SU-DHL-6 (cell line): ENCODE measurements around the gene FKBP15.

Experiments
- EZH2phosphoT487 ChIP-seq: fragments of 200-600 bp; sonication (generic), shearing (Covaris generic); conservative IDR thresholded peaks from 2 replicates; pipeline ENCODE4 v1.6.1; 2018; ENCODE audit warnings: mild to moderate bottlenecking, antibody characterized with exemption, low read length, moderate library complexity, mixed read lengths
- TF ChIP-seq, protein P1 (sequence below): fragments of 200-600 bp; sonication (generic); IDR thresholded peaks from one replicate; pipeline ENCODE4 v1.5.1; 2017; ENCODE audit warnings: antibody characterized with exemption, mild to moderate bottlenecking, low read length, moderate library complexity; ENCODE audit not compliant: insufficient read depth, poor library complexity, severe bottlenecking

DNA sequence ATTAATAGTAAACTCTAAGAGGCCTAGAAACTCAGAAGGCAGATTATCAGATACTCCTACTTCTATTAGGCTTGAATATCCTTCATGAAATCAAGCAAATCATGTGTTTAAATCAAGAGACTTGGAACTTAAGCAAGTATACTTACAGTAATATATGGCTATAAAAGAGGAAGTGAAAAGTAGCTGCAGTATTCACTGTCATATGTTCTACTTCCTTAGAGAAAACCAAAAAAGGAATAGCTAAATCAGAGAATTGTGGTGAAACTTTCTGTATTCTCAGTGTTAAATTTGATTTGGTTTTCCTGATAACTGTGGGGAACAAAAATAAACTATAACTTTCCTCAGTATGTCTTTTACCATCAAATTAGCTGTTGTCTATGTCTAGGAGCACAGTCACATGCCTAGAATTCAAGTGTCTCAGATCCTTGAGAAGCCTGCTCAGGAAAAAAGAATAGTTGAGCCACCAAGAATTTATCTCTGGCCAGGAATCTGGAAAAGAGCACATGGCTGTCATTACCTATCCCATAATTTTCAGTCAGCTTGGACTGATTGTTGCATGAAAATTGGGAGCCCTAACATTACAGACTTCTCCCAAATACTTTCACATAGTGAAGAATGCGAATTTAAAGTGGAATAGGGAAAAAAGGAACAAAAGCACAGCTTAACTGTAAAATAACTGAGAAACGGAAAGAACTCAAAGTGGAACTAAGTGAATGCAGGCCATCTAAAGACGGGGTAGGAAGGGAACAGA, 1.7 kb downstream of the FKBP15 start:
- TF ChIP-seq, protein P1, sequence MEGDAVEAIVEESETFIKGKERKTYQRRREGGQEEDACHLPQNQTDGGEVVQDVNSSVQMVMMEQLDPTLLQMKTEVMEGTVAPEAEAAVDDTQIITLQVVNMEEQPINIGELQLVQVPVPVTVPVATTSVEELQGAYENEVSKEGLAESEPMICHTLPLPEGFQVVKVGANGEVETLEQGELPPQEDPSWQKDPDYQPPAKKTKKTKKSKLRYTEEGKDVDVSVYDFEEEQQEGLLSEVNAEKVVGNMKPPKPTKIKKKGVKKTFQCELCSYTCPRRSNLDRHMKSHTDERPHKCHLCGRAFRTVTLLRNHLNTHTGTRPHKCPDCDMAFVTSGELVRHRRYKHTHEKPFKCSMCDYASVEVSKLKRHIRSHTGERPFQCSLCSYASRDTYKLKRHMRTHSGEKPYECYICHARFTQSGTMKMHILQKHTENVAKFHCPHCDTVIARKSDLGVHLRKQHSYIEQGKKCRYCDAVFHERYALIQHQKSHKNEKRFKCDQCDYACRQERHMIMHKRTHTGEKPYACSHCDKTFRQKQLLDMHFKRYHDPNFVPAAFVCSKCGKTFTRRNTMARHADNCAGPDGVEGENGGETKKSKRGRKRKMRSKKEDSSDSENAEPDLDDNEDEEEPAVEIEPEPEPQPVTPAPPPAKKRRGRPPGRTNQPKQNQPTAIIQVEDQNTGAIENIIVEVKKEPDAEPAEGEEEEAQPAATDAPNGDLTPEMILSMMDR = no peak
- no peak for TF ChIP-seq EZH2phosphoT487
